GM13977 (cell line): ENCODE results near the gene FBXW8.

Experiments used
- DNase-seq: peaks from one replicate; pipeline ENCODE4 v3.0.0; 2012; ENCODE audit warnings: low spot score
- in situ Hi-C: fragments of 300-500 bp; cut with MboI; formaldehyde crosslinking; loops from one replicate; pipeline ENCODE4 v1.12.0; 2022; ENCODE audit warnings: low sequenced_read_pairs, low pct_unique_long_range_greater_than_20kb, mixed read lengths, inconsistent platforms; ENCODE audit not compliant: unreplicated experiment
- TF ChIP-seq, protein P1 (sequence below): IDR thresholded peaks from 2 replicates; pipeline ENCODE4 v1.5.1; 2012; ENCODE audit warnings: mild to moderate bottlenecking, control low read depth; ENCODE audit not compliant: insufficient read depth; ENCODE audit errors: extremely low read depth, missing control alignments

FBXW8 gene

DNA sequence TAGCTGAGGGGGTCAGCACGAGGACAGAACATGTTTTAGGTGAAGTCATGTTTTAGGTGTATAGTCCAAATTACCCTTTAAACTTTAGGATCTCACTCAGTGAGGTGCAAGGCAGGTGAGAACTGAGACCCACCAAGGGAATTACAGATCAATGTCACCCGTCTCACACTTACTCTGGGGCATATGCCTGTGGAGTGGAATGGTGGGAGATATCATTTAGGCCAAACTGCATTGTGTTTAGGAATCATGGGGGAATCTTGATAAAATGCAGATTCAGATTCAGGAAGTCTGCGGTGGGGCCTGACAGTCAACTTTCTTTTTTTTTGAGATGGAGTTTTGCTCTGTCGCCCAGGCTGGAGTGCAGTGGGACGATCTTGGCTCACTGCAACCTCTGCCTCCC, 17.8 kb downstream of the FBXW8 start:
- no peak for DNase-seq
- TF ChIP-seq, protein P1, sequence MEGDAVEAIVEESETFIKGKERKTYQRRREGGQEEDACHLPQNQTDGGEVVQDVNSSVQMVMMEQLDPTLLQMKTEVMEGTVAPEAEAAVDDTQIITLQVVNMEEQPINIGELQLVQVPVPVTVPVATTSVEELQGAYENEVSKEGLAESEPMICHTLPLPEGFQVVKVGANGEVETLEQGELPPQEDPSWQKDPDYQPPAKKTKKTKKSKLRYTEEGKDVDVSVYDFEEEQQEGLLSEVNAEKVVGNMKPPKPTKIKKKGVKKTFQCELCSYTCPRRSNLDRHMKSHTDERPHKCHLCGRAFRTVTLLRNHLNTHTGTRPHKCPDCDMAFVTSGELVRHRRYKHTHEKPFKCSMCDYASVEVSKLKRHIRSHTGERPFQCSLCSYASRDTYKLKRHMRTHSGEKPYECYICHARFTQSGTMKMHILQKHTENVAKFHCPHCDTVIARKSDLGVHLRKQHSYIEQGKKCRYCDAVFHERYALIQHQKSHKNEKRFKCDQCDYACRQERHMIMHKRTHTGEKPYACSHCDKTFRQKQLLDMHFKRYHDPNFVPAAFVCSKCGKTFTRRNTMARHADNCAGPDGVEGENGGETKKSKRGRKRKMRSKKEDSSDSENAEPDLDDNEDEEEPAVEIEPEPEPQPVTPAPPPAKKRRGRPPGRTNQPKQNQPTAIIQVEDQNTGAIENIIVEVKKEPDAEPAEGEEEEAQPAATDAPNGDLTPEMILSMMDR, result no peak
- in situ Hi-C loops, result no loop called here

DNA sequence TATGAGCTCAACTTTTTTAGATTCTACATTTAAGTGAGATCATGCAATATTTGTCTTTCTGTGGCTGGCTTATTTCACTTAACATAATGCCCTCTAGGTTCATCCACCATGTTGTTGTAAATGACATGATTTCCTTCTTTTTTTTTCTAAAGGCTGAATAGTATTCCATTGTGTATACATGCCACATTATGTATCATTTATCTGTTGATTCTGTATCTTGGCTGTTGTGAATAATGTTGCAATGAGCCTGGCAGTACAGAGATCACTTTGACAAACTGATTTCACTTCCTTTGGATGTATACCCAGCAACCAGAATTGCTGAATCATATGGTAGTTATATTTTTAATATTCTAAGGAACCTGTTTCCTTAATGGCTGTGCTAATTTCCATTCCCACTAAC, 19.1 kb downstream of the FBXW8 start:
- in situ Hi-C loops, result no loop called here
- DNase-seq, result no peak
- TF ChIP-seq, protein P1, result no peak

DNA sequence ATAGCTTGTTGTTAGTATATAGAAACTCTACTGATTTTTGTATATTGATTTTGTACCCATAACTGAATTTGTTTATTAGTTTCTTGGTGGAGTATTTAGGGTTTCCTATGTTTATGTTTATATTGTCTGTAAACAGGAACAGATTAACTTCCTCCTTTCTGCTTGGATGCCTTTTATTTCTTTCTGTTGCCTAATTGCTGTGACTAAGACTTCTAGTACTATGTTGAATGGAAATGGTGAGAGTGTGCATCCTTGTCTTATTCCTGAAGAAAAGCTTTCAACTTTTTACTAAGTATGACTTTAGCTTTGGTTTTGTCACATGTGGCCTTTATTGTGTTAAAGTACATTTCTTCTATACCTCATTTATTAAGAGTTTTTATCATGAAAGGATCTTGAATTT, 20.9 kb downstream of the FBXW8 start:
- TF ChIP-seq, protein P1, result no peak
- in situ Hi-C loops, result no loop called here
- DNase-seq, result no peak

DNA sequence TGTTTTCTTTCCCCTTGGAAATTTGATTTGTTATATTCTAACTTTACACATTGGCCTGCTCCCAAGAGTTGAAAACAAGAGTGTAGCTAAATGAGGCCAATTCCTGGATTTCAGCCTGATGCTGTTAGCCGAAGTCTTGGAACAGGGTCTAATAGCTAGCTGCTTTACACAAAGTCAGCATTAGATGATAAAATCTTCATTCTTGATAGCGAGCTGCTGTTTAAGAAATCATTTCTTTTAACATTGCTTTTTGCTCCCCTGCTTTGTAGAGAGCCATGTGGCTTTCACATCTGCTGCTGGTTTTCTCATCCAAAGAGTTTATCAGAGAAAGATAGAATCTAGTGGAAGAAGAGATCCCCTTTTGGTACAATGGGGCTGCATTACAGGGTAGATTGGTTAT, 22.3 kb downstream of the FBXW8 start:
- in situ Hi-C loops, result no loop called here
- TF ChIP-seq, protein P1, result no peak
- DNase-seq, result no peak

DNA sequence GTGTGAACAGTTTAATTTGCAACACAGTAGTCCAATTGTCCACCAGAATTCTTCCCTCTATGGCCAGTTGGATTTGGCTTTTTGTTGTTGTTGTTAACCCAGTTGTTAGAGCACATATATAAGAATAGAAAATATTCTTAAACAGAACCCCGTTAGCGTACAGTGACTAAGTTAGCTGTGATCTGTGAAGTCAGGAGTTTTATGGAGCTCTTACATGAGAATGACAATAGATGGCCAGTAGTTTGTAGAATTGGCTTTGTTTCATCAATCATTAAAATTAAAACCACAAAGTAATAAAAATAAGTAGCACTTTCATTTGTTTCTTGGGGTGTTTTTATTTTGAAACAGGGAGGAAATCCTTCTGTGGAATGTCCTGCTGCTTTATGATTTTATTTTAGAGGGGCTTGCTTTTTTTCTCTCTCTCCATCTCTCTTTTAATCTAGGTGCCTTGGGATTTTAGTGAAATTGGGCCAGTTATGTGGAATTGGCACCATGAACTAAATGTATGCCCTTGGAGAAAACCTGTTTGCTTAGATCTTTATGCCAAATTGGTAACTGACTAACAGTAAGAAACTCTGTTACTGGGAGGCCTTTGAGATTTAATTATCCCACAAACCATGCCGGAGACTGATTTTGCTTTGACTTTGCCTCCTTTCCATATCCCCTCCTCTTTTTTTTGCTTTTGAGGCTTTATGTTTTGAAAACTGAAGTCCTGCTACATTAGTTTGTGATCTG, 22.9 kb downstream of the FBXW8 start:
- TF ChIP-seq, protein P1, result no peak
- in situ Hi-C loops, result no loop called here
- no peak for DNase-seq

DNA sequence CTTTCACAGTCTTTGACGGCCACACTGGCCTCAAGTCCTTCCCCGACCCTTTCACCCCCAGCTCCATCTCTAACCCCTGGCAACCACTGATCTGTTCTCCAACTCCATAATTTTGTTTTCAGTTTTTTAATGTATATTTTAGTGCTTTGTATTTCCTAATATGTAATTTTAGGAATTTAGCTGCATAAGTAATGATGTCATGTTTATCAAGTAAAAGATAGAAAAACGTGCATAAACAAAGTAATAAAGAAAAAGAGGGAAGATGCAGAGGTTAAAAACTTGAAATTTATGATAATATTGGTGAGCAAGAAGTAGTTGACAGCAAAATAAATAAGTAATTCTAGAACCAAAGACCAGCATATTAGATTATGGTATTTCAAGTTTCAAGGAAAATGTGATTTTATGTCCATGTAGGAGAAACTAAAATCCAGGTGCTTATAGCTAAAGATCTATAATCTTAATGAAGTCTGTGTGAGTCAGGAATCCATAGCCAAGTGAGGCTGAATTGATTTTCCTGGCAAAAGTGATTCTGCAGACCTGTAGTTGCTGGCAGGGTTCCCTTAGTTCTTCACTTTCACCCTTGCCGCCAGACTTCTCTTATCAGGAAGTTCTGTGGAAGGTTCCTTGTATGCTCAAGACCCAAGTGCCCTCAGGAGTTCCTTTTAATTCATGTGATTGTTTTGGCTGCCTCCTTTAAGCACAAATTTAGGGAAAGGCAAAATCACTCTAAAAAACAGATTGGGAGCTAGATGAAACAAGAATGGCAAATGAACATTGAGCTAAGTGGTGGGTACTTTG, 24.4 kb downstream of the FBXW8 start:
- in situ Hi-C loops, result no loop called here
- TF ChIP-seq, protein P1, result no peak

More for the DNA sequence above, 24.4 kb downstream of the FBXW8 start:
- no peak for DNase-seq
